Progenitor cell of endocrine pancreas (in vitro differentiated cells): ENCODE measurements around the gene MAN2B2. TPM values are rescaled to one million over a fixed set of nuclear protein-coding genes. Genes with fewer than 3 reads are reported as not detected.
"Not testable (repeated sequence)": the region's sequence is repeated elsewhere in the genome, so short reads cannot be mapped to it uniquely, and the experiment has no call there.

ENCODE experiments used
- DNase-seq: peaks from one replicate; pipeline ENCODE4 v3.0.0; 2021; ENCODE audit warnings: low spot score; ENCODE audit not compliant: unreplicated experiment
- H3K27ac Mint-ChIP-seq: 2 replicates; pipeline ENCODE4 v1.8.0; 2021; ENCODE audit warnings: mild to moderate bottlenecking, moderate library complexity, mixed read lengths
- H3K27me3 Mint-ChIP-seq: 2 replicates; pipeline ENCODE4 v1.8.0; 2021; ENCODE audit warnings: mixed read lengths
- H3K36me3 Mint-ChIP-seq: 2 replicates; pipeline ENCODE4 v1.8.0; 2022; ENCODE audit warnings: mixed read lengths; ENCODE audit not compliant: insufficient read depth
- H3K4me1 Mint-ChIP-seq: 2 replicates; pipeline ENCODE4 v1.8.0; 2021; ENCODE audit warnings: low read depth, mixed read lengths
- H3K4me3 Mint-ChIP-seq: 2 replicates; pipeline ENCODE4 v1.8.0; 2021; ENCODE audit warnings: low read depth, mild to moderate bottlenecking, moderate library complexity, mixed read lengths
- H3K9me3 Mint-ChIP-seq: 2 replicates; pipeline ENCODE4 v1.8.0; 2021; ENCODE audit warnings: low read depth, mixed read lengths
- total RNA-seq: library from RNA; stranded (reverse); gene quantifications from 2 replicates; pipeline ENCODE4 v1.2.1, GENCODE V29; 2021
- TF ChIP-seq, protein P1 (sequence below): fragments of 200-600 bp; sonication (generic); IDR thresholded peaks from one replicate; pipeline ENCODE4 v1.5.0; 2021; ENCODE audit warnings: antibody characterized with exemption, mild to moderate bottlenecking; ENCODE audit not compliant: unreplicated experiment

The MAN2B2 gene
- total RNA-seq, 1 donor from 2014 or later = 25.4 TPM

DNA sequence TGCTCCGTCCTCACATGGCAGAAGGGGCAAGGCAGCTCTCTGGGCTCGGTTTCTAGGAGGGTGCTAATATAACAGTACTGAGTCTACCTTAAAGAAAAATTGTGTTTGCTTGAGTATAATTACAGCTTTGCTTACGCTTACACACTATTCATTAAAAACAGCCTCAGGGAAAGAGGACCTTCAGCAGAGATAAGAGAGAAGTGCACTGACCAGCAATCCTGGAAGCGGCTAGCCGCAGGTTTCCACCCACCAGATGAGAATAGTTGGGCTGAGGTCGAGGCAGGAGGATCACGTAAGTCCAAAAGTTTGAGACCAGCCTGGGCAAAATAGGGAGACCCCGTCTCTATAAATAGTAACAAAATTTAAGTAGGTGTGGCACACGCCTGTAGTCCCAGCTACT, 50.3 kb downstream of the MAN2B2 start:
- Mint-ChIP-seq H3K27me3 (no peaks in the 10 kb centered on the region), H3K4me1 (no peaks in the 10 kb centered on the region), H3K27ac (peak overlapping the region; percentile 87), H3K9me3 (no peaks in the 10 kb centered on the region), H3K4me3 (no peak overlapping the region), H3K36me3 (peaks cover 6% of the 10 kb centered on the region)
- TF ChIP-seq, protein P1, sequence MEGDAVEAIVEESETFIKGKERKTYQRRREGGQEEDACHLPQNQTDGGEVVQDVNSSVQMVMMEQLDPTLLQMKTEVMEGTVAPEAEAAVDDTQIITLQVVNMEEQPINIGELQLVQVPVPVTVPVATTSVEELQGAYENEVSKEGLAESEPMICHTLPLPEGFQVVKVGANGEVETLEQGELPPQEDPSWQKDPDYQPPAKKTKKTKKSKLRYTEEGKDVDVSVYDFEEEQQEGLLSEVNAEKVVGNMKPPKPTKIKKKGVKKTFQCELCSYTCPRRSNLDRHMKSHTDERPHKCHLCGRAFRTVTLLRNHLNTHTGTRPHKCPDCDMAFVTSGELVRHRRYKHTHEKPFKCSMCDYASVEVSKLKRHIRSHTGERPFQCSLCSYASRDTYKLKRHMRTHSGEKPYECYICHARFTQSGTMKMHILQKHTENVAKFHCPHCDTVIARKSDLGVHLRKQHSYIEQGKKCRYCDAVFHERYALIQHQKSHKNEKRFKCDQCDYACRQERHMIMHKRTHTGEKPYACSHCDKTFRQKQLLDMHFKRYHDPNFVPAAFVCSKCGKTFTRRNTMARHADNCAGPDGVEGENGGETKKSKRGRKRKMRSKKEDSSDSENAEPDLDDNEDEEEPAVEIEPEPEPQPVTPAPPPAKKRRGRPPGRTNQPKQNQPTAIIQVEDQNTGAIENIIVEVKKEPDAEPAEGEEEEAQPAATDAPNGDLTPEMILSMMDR = no peak
- DNase-seq = no peak

DNA sequence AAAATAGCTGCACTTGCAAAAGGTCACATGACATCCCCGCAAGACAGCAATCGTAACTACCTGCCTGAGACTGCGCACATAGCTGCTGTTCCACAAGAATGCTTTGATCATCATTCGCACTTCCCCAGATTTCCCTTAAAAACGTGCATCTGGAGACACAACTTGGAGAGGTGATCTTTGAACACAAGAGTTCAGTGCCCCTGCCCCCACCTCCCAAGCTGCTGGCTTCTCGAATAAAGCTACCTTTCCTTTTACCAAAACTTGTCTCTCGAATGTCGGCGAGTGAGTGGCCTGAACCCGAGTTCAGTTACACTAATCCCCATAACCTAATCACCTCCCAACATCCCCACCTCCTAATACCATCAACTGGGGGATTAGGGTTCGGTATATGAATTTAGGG, 51.1 kb downstream of the MAN2B2 start:
- Mint-ChIP-seq H3K4me3 (no peak overlapping the region), H3K36me3 (peaks cover 6% of the 10 kb centered on the region), H3K9me3 (no peaks in the 10 kb centered on the region), H3K27ac (no peak overlapping the region), H3K4me1 (no peaks in the 10 kb centered on the region), H3K27me3 (no peaks in the 10 kb centered on the region)
- DNase-seq = no peak
- TF ChIP-seq, protein P1 = no peak

DNA sequence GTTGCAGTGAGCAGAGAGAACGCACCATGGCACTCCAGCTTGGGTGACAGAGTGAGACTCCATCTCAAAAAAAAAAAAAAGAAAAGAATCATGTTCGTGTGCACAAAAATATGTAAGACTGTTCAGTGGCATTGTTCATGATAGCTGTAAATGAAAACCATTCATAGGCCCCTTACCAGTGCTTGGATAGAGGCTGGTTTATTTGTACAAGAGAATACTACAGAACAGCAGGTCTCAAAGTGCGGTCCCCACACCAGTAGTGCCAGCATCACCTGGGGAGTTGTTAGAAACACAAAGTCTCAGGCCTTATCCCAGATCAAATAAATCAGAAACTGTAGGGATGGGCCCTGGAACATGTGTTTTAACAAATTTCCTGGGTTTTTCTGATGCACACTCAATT, 52.8 kb downstream of the MAN2B2 start:
- no peak overlapping the region for H3K27ac Mint-ChIP-seq
- no peak for DNase-seq
- H3K9me3 Mint-ChIP-seq = no peaks in the 10 kb centered on the region
- H3K27me3 Mint-ChIP-seq = no peaks in the 10 kb centered on the region
- no peak overlapping the region for H3K4me3 Mint-ChIP-seq
- TF ChIP-seq, protein P1 = no peak
- H3K4me1 Mint-ChIP-seq = no peaks in the 10 kb centered on the region
- H3K36me3 Mint-ChIP-seq = no peaks in the 10 kb centered on the region

DNA sequence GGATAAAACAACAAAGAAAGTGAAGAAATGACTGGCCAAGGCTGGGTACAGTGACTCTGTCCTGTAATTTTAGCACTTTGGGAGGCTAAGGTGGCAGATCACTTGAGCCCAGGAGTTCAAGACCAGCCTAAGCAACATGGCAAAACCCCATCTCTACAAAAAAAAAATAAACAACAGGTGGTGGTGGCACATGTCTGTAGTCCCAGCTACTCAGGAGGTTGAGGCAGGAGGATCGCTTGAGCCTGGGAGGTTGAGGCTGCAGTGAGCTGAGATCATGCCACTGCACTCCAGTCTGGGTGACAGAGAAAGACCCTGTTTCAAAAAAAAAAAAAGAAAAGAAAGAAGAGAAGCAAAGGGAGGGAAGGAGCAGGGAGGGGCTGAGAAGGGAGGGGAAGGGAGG, 53.5 kb downstream of the MAN2B2 start:
- not testable (repeated sequence) for H3K4me3 Mint-ChIP-seq, H3K9me3 Mint-ChIP-seq, H3K4me1 Mint-ChIP-seq, H3K27me3 Mint-ChIP-seq, H3K36me3 Mint-ChIP-seq, H3K27ac Mint-ChIP-seq, DNase-seq

DNA sequence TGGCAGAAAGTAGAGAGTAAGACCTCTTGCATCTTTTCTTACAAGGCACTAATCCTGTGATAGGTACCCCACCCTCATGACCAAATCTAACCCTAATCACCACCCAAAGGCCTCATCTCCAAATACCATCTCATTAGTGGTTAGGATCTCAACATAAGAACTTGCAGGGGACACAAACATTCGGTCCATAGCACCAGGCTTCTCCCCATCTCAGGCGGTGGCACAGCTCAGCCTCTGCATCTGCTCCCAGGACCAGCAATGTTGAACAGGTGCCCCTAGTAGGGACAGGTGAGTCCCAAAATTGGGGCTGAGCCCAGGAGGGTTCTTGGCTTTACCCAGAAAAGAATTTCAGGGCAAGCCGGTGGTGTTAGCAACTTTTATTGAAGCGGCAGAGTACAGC, 57.1 kb downstream of the MAN2B2 start:
- H3K4me1 Mint-ChIP-seq = peaks cover 5% of the 10 kb centered on the region

More for the DNA sequence above, 57.1 kb downstream of the MAN2B2 start:
- no peak for DNase-seq
- H3K27me3 Mint-ChIP-seq = no peaks in the 10 kb centered on the region
- no peak overlapping the region for H3K4me3 Mint-ChIP-seq
- TF ChIP-seq, protein P1 = no peak
- no peaks in the 10 kb centered on the region for H3K36me3 Mint-ChIP-seq
- H3K9me3 Mint-ChIP-seq = no peaks in the 10 kb centered on the region
- no peak overlapping the region for H3K27ac Mint-ChIP-seq
